PC-3 (cell line): ENCODE results near the gene SLC2A13.

ENCODE experiments used
- CTCF ChIP-seq: fragments of 300-600 bp; sonication (generic); conservative IDR thresholded peaks from 2 replicates; pipeline ENCODE4 v1.5.1; 2017; ENCODE audit warnings: antibody characterized with exemption, low read depth, mild to moderate bottlenecking, low read length
- EZH2phosphoT487 ChIP-seq: fragments of 300-600 bp; sonication (generic); IDR thresholded peaks from 2 replicates; pipeline ENCODE4 v1.6.1; 2018; ENCODE audit warnings: mild to moderate bottlenecking, antibody characterized with exemption, low read length, borderline replicate concordance

- TF ChIP-seq CTCF (no peak), EZH2phosphoT487 (no peak)
These were observed 222.5 kb downstream of the SLC2A13 start for GRCh38 chr12:39883411-39883810.
